Endothelial cell of umbilical vein (primary cell): ENCODE data around the gene RGPD4.

Experiments used
- EZH2 ChIP-seq: IDR thresholded peaks from 2 replicates; pipeline ENCODE4 v1.6.1; 2012; ENCODE audit warnings: borderline replicate concordance, low read depth, mild to moderate bottlenecking, moderate library complexity, low read length, inconsistent platforms; ENCODE audit not compliant: severe bottlenecking
- JUN ChIP-seq: IDR thresholded peaks from 2 replicates; pipeline ENCODE4 v1.6.1; 2011; ENCODE audit warnings: borderline replicate concordance, low read depth; ENCODE audit not compliant: insufficient read length, insufficient read depth
- POLR2A ChIP-seq: IDR thresholded peaks from 2 replicates; pipeline ENCODE4 v1.6.1; 2012; ENCODE audit warnings: low read depth, mild to moderate bottlenecking, control low read depth, low read length
- POLR2AphosphoS5 ChIP-seq: IDR thresholded peaks from 2 replicates; pipeline ENCODE4 v1.6.1; 2012; ENCODE audit warnings: low read depth, mild to moderate bottlenecking, control low read depth, low read length, moderate library complexity; ENCODE audit not compliant: insufficient read depth
- TF ChIP-seq, protein P1 (sequence below), 2 donors: IDR thresholded peaks; 1 replicate in 1 of 2; 2 replicates in 1 of 2; pipeline ENCODE4 v1.5.1; 2011; ENCODE audit warnings: low read length in 2 of 2, mild to moderate bottlenecking in 2 of 2, moderate library complexity in 2 of 2, control low read depth in 1 of 2, inconsistent platforms in 1 of 2, low read depth in 1 of 2; ENCODE audit not compliant: insufficient read depth in 1 of 2; ENCODE audit errors: extremely low read depth in 1 of 2

GRCh38 chr2:107807988-107808387 lies 18.7 kb upstream of the RGPD4 start:
- TF ChIP-seq EZH2 (no peak), POLR2A (no peak), JUN (no peak), POLR2AphosphoS5 (no peak)
- TF ChIP-seq, protein P1, sequence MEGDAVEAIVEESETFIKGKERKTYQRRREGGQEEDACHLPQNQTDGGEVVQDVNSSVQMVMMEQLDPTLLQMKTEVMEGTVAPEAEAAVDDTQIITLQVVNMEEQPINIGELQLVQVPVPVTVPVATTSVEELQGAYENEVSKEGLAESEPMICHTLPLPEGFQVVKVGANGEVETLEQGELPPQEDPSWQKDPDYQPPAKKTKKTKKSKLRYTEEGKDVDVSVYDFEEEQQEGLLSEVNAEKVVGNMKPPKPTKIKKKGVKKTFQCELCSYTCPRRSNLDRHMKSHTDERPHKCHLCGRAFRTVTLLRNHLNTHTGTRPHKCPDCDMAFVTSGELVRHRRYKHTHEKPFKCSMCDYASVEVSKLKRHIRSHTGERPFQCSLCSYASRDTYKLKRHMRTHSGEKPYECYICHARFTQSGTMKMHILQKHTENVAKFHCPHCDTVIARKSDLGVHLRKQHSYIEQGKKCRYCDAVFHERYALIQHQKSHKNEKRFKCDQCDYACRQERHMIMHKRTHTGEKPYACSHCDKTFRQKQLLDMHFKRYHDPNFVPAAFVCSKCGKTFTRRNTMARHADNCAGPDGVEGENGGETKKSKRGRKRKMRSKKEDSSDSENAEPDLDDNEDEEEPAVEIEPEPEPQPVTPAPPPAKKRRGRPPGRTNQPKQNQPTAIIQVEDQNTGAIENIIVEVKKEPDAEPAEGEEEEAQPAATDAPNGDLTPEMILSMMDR (IDR thresholded peaks at IDR 0.05; ENCODE audit: extremely low read depth in 1 of 2, insufficient read depth in 1 of 2, low read depth in 1 of 2, low read length in 2 of 2): no peak
